ENCODE results near the gene PIK3R6. TPM values are rescaled to one million over a fixed set of nuclear protein-coding genes. Genes with fewer than 3 reads are reported as not detected.

Gene PIK3R6
- polyA plus RNA-seq, 1 donor (not counting 4 experiments of a cell fraction or from before 2014, with no cell fraction given) = 0.03 TPM

- Histone ChIP-seq H3K9ac (ENCODE audit: control insufficient read depth, extremely low read depth, insufficient read depth, low read length) (no peak overlapping the region), H4K20me1 (ENCODE audit: control insufficient read depth, extremely low read depth, insufficient read depth, low read length) (no peaks in the 10 kb centered on the region), H3K9me3 (ENCODE audit: control insufficient read depth, low read depth, low read length) (no peaks in the 10 kb centered on the region), H3K4me3 (ENCODE audit: control insufficient read depth in 2 of 3, extremely low read depth in 1 of 3, insufficient read depth in 2 of 3, low read depth in 1 of 3, low read length in 3 of 3) (no peak overlapping the region), H3K4me2 (ENCODE audit: control insufficient read depth, extremely low read depth, insufficient read depth, low read depth, low read length) (no peak overlapping the region), H2AFZ (ENCODE audit: control insufficient read depth, low read length) (no peak overlapping the region), H3K36me3 (ENCODE audit: control insufficient read depth in 2 of 2, extremely low read depth in 1 of 2, insufficient read depth in 2 of 2, low read length in 2 of 2) (no peaks in the 10 kb centered on the region), H3K9me1 (ENCODE audit: control insufficient read depth, extremely low read depth, insufficient read depth, low read length) (no peaks in the 10 kb centered on the region), H3K79me2 (ENCODE audit: control insufficient read depth, insufficient read depth, low read length) (no peaks in the 10 kb centered on the region), H3K27me3 (ENCODE audit: control insufficient read depth, extremely low read depth, insufficient read depth, low read length) (no peaks in the 10 kb centered on the region), H3K27ac (ENCODE audit: control insufficient read depth, insufficient read depth, low read length) (no peak overlapping the region), H3K4me1 (ENCODE audit: control insufficient read depth, extremely low read depth, insufficient read depth, low read length) (no peaks in the 10 kb centered on the region)
- TF ChIP-seq EZH2 (IDR thresholded peaks at IDR 0.05; ENCODE audit: low read length) = no peak
- TF ChIP-seq, protein P1, sequence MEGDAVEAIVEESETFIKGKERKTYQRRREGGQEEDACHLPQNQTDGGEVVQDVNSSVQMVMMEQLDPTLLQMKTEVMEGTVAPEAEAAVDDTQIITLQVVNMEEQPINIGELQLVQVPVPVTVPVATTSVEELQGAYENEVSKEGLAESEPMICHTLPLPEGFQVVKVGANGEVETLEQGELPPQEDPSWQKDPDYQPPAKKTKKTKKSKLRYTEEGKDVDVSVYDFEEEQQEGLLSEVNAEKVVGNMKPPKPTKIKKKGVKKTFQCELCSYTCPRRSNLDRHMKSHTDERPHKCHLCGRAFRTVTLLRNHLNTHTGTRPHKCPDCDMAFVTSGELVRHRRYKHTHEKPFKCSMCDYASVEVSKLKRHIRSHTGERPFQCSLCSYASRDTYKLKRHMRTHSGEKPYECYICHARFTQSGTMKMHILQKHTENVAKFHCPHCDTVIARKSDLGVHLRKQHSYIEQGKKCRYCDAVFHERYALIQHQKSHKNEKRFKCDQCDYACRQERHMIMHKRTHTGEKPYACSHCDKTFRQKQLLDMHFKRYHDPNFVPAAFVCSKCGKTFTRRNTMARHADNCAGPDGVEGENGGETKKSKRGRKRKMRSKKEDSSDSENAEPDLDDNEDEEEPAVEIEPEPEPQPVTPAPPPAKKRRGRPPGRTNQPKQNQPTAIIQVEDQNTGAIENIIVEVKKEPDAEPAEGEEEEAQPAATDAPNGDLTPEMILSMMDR (optimal IDR thresholded peaks at IDR 0.05 in 1 of 3, IDR thresholded peaks at IDR 0.05 in 1 of 3, conservative IDR thresholded peaks at IDR 0.05 in 1 of 3; ENCODE audit: extremely low read depth in 1 of 3, insufficient read depth in 2 of 3, low read length in 3 of 3) = no peak
- dilution Hi-C loops (cut with MboI; ENCODE audit: extremely low pct_ligation_motif_present, low sequenced_read_pairs) = no loop called here
- FAIRE-seq (no peak), DNase-seq (ENCODE audit: low read depth, low spot score) (no peak)
These were observed 8.5 kb upstream of the PIK3R6 start for GRCh38 chr17:8875957-8876356.

DNA sequence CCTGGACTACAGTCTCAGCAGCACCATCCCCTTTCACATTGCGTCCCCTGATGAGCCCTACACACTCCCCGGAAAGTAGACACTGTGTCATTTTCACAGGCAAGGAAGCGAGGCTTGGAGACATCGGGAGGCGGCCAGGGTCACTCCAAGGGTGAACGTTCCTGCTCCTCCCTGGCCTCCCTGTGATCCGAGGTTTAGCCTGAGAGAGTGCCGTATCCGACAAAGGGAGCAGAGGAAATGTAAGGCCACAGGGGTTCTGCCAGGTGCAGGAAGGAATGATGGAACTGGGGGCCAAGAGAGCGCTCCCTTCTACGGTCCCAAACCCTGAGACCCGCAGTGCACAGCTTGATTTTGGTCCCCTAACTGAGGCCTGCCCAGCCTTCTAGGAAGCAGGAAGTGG, 8.0 kb upstream of the PIK3R6 start:
- FAIRE-seq = no peak

More for the DNA sequence above, 8.0 kb upstream of the PIK3R6 start:
- H2AFZ ChIP-seq (ENCODE audit: control insufficient read depth, low read length) = no peak overlapping the region
- H3K79me2 ChIP-seq (ENCODE audit: control insufficient read depth, insufficient read depth, low read length) = no peaks in the 10 kb centered on the region
- no peak overlapping the region for H3K4me2 ChIP-seq (ENCODE audit: control insufficient read depth, extremely low read depth, insufficient read depth, low read depth, low read length)
- no peak overlapping the region for H3K9ac ChIP-seq (ENCODE audit: control insufficient read depth, extremely low read depth, insufficient read depth, low read length)
- H3K36me3 ChIP-seq (ENCODE audit: control insufficient read depth in 2 of 2, extremely low read depth in 1 of 2, insufficient read depth in 2 of 2, low read length in 2 of 2) = no peaks in the 10 kb centered on the region
- H3K9me3 ChIP-seq (ENCODE audit: control insufficient read depth, low read depth, low read length) = no peaks in the 10 kb centered on the region
- H3K27ac ChIP-seq (ENCODE audit: control insufficient read depth, insufficient read depth, low read length) = no peak overlapping the region
- H4K20me1 ChIP-seq (ENCODE audit: control insufficient read depth, extremely low read depth, insufficient read depth, low read length) = no peaks in the 10 kb centered on the region
- no peaks in the 10 kb centered on the region for H3K9me1 ChIP-seq (ENCODE audit: control insufficient read depth, extremely low read depth, insufficient read depth, low read length)
- DNase-seq (ENCODE audit: low read depth, low spot score) = no peak
- TF ChIP-seq, protein P1 (optimal IDR thresholded peaks at IDR 0.05 in 1 of 3, IDR thresholded peaks at IDR 0.05 in 1 of 3, conservative IDR thresholded peaks at IDR 0.05 in 1 of 3; ENCODE audit: extremely low read depth in 1 of 3, insufficient read depth in 2 of 3, low read length in 3 of 3) = no peak
- no peak for TF ChIP-seq EZH2 (IDR thresholded peaks at IDR 0.05; ENCODE audit: low read length)
- no peaks in the 10 kb centered on the region for H3K27me3 ChIP-seq (ENCODE audit: control insufficient read depth, extremely low read depth, insufficient read depth, low read length)
- no peak overlapping the region for H3K4me3 ChIP-seq (ENCODE audit: control insufficient read depth in 2 of 3, extremely low read depth in 1 of 3, insufficient read depth in 2 of 3, low read depth in 1 of 3, low read length in 3 of 3)
- no peaks in the 10 kb centered on the region for H3K4me1 ChIP-seq (ENCODE audit: control insufficient read depth, extremely low read depth, insufficient read depth, low read length)
- dilution Hi-C loops (cut with MboI; ENCODE audit: extremely low pct_ligation_motif_present, low sequenced_read_pairs) = no loop called here
